Testis (tissue), 2 donors: ENCODE measurements around the gene OTUD6A.

Experiments used
- POLR2A ChIP-seq: fragments of 450-650 bp; IDR thresholded peaks from one replicate; pipeline ENCODE4 v1.6.1; 2017; ENCODE audit warnings: antibody characterized with exemption, mild to moderate bottlenecking, moderate library complexity
- TF ChIP-seq, protein P1 (sequence below), 3 experiments: fragments of 450-650 bp in 2 of 3; fragments of 200-600 bp in 1 of 3; sonication (generic) in 1 of 3; IDR thresholded peaks; one replicate each; pipeline ENCODE4 v1.5.1; 2016 to 2019; ENCODE audit warnings: antibody characterized with exemption in 3 of 3, mild to moderate bottlenecking in 2 of 3, moderate library complexity in 1 of 3

DNA sequence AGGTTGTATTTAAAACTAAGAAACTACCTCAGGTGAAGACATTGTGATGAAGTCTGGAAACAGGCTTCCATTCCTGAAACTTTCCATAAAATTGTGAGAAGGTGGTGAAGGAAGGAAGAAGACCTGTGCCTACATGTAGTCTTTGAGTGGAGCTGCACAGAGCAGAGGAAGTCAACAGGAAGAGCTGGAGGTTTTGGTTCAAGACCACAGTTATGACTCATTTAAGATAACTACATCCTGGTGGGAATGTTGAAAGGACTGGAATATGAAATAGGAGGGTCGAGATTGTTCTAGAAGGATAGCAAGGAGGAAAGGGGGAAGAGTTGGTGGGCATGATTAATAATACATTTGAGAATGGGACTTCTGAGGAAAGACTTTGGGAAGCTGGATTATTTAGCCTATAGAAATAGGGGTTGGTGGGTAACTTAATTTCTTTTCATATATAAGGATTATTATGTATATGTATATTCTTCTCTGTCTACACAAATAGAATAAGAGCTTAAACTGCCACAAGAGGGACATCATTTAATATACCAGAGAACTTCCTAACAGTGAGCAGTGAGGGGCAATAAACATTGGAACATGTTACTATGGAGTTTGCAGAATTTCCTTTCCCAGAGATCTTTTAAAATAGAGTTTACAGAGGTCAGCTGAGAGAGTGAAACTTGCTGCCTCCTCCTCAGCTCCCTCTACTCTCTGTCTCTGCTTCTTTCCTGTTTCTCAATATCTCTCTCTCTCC lies 36.0 kb upstream of the OTUD6A start:
- no peak for TF ChIP-seq POLR2A
- TF ChIP-seq, protein P1, sequence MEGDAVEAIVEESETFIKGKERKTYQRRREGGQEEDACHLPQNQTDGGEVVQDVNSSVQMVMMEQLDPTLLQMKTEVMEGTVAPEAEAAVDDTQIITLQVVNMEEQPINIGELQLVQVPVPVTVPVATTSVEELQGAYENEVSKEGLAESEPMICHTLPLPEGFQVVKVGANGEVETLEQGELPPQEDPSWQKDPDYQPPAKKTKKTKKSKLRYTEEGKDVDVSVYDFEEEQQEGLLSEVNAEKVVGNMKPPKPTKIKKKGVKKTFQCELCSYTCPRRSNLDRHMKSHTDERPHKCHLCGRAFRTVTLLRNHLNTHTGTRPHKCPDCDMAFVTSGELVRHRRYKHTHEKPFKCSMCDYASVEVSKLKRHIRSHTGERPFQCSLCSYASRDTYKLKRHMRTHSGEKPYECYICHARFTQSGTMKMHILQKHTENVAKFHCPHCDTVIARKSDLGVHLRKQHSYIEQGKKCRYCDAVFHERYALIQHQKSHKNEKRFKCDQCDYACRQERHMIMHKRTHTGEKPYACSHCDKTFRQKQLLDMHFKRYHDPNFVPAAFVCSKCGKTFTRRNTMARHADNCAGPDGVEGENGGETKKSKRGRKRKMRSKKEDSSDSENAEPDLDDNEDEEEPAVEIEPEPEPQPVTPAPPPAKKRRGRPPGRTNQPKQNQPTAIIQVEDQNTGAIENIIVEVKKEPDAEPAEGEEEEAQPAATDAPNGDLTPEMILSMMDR (IDR thresholded peaks at IDR 0.05), result no peak
